HPDE6-E6E7 (cell line): ENCODE measurements around the gene PARD3.
"Not testable (repeated sequence)": the region's sequence is repeated elsewhere in the genome, so short reads cannot be mapped to it uniquely, and the experiment has no call there.

Experiments
- DNase-seq: peaks from one replicate; pipeline ENCODE4 v3.0.0; 2011; ENCODE audit warnings: missing footprints; ENCODE audit errors: extremely low spot score

The PARD3 gene

DNA sequence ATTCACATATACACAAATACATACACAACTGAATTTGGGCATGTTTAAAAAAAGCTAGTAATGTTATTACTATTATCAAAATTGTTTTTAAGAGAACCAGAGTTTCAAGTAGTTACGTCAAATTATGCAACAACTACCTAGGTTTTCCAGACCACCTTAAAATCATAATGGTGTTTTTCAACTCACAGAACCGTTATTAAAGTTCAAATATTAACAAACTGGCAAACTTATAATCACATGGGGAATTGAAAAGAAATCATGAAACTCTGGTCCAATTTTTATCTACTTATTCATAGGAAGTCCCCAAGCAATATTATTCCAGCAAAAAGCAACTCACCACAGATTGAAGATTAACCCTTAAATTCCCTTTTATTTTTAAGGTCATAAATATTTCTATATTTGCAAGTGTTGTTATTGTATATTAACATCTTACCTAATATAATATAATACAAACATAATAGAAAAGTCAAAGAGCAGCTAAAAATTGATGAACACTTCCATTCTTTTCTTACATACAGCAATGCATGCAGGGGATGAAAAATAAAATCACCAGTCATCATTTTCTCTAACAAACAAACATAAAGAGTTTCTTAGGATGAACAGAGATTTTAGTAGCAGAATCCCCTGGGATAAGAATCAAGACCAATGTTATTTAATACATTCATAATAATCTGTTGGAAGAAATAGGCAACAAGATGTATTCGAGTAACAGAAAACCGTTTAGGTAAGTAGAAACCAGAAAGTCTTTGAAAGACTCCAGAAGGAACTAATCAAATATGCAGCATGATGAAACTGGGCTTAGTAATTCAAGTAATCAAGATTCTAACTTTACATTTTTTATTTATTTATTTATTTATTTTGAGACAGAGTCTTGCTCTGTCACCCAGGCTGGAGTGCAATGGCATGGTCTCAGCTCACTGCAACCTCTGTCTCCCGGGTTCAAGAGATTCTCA, 391.1 kb downstream of the PARD3 start:
- no peak for DNase-seq

DNA sequence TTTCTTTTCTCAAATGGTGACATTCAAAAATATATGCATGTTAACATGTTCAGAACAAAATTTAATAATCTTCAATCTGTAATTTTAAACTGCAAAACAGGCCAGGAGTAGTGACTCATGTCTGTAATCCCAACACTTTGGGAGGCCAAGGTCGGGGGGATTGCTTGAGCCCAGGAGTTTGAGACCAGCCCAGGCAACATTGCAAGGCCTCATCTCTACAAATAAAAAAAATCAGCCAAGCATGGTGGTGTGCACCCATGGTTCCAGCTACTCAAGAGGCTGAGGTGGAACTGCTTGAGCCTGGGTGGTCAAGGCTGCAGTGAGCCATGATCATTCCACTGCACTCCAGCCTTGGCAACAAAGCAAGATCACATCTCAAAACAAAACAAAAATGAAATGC, 394.3 kb downstream of the PARD3 start:
- no peak for DNase-seq

DNA sequence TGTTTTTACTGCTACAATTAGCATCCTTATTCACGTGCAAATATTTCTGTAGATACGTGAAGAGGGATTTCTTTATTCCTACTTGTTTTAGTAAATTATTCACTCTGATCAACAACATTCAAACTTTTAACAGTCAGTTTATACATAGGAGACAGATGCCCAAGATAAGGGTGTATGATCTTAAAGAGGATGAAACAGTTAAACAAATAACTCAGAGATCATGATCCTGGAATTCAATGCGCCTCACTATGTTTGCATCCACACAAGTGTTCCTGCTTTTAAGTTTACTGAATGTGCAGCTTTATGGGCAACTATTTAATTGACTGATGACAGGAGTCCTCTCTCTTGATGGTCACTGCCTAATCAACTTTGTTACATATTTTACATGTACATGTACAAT, 394.8 kb downstream of the PARD3 start:
- DNase-seq, result no peak

DNA sequence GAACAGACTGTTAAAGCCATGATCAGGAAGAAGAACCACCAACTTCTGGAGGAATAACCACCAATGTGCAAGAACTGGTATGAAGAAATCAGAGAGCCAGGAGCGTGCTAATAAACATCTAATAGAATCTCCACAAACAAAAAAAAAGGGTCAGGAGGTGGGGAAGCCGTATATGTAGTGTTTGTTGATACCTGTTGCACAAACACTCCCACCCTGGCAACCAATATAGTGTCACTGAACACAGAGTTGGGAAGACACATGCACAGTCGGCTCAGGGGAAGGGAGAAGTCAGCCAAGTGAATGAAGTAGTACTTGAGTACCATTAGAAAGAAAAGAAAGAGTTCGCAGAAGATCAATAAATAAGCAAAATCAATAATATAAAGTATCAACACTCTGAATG, 400.1 kb downstream of the PARD3 start:
- DNase-seq, result no peak

DNA sequence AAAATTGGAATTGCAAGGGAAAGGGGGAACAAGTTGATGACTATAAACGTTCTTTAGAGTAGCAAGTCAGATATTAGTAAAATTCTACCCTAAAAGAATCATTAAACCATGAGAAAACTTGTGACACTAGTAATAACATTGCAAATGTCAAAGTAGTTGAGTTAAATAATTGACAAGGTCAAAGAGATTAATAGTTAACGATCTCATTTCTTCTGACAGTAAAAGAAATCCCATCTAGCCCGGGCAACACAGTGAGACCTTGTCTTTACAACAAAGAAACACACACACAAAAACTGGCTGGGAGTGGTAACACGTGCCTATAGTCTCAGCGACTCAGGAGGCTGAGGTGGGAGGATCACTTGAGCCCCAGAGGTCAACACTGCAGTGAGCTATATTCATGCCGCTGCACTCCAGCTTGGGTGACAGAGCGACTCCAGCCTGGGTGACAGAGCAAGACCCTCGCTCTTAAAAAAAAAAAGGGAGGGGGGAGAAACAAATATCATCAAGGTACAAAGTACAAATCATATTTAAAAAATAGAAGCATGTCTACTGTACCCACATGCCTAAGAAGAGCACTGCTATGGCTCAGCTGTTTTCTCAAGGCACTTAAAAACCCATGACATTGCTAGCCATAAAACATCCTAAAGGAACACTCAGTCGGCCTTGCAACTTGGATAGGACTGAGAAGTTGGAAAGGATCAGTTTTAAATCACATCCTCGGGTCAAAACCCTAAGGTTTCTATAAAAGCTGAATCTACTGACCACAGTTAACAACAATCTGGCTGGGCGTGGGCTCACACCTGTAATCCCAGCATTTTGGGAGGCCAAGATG, 401.1 kb downstream of the PARD3 start:
- no peak for DNase-seq

DNA sequence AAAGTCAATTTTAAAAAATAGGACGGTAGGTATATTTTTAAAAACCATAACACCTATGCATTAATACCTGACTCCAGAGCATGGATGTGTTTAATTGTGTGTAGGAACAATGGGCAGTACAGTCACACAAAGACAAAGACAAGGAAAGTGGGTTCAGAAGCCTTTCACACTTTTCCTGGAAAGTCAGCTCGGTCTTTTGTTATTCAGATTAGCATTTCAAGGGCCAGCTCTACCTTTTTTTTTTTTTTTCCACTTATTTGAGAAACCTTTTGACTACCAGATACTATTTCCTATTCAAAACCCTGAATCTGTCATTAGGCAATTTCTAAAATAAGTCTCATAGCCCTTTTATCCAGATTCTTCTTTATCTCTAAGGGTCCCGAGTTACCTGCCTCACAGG, 401.9 kb downstream of the PARD3 start:
- no peak for DNase-seq

DNA sequence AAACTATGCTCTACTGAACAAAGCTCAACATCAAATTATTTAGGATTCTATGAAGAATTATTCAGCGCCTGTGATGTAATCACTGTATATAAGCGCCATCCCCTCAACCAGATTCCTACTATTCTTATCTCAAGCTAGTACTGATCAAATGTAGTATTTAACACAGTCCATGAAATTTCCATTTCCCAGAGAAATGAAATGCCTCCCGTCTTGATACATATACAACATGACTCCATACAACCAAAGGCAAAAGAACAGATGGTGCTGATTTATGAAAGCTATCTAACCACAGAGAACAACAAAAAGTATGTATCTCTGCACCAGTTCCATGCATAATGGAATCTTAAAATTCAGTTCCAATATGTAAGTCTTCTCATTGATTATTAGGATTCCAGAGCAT, 406.1 kb downstream of the PARD3 start:
- no peak for DNase-seq

DNA sequence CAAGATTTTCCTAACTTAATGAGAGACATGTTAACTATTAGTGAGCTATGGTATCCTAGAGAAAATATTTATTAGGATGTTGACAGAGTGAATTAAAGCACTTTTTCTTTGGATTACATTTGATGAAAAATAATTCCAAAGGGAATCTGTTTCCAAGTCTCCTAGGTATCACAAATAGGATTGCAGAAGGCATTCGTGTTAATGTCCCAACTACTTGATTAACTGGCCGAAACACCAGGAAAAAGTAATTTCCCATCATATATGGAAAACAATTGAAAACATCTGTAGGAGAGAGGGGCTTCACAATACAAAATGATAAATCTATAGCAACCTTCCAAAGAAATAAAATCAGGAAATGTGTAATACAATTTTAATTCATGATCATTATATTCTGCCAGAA, 406.7 kb downstream of the PARD3 start:
- no peak for DNase-seq

DNA sequence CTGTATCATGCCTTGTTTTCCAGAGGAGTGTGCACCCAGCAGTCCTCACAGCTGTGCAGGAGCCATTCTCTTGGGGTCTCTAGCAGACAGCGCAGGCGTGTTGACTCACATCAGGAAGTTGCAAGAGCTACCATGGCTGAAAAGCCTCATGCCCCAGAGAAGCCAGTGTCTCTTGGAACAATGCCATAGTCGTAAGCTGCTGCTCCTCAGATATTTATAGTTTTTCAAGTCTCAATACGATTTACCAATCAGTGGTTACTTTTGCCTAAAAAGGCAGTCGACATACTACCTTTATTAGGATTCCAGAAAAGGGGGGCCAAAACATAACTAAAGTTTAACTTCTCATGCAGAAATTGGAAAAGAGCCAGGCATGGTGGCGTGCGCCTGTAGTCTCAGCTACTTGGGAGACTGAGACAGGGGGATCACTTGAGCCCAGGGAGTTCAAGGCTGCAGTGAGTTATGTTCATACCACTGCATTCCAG, 407.7 kb downstream of the PARD3 start:
- DNase-seq, result no peak

DNA sequence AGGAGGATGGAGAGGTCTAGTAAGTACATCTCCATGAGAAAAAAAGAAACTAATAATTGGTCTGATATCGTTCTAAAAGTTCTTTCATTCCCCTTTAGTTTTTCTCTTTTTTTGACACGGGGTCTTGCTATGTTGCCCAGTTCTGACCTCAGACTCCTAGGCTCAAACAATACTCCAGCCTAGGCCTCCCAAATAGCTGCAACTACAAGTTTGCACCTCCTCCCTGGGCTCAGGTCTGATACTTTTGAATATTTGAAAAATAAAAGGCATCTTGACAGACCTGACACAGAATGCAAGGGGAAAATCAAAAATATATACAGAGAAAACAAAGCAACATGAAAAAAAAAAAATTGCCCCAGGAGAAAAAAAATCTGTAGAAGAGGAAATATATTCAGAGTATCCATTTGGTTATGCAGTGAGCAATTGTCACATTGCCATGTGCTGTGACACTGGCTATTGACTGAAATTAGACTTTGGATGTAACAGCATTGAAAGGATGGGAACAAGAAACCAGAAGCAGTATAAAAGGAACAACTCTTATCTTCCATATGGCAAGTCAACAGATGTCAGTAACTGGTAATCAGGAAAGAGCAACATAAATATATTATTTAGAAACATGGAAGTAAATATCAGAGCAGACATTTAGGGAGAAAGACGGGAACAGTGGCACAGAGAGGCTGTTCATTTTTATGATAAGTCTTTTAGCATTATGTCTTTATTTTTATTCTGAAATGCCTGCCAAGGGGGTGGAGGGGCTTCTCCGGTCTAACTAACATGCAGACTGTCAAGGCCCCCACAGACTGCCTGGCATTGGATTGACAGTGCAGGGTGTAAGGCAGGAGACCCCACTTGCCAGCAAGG, 408.4 kb downstream of the PARD3 start:
- no peak for DNase-seq

DNA sequence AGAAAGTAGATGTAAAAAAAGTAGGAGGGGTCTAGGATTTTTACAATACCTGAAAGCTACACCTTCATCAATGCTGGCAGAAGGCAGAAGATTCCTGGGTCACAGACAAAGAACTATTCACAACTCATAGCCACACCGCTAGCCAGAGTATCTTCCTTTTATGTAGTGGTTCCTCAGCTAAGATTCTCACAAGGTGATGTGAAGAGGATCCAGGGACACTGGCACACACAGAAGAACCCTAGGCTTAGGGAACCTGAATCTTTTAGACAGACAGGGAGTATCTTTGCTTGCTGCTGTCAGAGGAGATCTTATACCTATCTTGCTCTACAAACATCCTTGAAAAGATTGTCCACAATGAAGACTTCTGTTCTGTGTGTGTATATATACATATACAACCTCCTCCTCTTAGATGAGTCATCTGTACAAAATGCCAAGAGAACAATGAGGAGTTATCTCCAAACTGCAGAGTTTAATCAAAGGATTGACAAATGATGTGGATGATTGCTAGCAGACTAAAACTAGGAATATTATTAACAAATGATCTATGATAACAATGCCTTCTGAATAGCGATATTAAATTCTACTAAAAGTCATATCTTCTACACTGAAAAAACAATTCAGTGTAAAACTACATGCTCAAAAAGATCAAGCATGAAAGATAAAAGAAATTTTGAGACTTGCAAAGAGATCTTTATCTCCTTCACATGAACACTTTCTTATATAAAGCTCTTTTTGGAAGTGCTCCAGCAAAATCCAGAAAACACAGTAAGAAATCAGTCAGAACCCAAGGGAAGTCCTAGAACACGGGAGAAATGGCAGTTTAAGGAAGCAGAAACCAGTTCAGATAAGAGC, 409.3 kb downstream of the PARD3 start:
- no peak for DNase-seq

DNA sequence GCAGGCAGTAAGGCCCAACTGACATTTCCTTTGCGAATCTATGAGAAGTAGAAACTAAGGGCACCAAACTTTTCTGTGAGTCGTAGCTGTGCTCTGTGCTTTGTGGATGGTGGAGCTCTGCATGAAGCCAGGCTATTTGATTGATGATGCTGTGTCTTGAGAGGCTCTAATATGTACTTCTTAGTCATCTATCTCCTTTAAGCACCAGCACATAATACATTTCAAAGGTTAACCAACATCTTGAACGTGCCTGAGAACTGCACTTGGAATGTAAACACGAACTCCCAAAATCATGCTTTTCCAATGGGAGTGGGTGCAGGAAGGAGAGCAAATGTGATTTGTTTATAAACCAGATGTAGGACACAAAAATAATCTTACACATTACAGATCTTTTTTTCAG, 411.6 kb downstream of the PARD3 start:
- DNase-seq, result no peak

DNA sequence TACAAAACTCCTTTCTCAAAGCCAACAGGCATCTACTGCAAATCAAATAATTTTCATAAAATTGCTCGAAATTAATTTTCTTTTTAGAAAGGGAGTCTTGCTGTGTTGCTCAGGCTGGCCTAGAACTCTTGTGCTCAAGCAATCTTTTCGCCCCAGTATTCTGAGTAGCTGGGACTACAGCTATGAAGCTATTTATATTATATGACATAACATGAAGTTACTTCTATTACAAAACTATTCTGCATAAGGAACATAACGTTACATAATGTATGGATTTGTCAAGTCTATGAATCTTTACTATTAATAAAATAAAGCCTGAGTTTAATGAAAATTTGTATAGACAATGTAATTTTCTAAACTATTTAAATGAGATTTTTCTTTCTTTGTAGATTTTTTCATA, 415.0 kb downstream of the PARD3 start:
- DNase-seq, result no peak

DNA sequence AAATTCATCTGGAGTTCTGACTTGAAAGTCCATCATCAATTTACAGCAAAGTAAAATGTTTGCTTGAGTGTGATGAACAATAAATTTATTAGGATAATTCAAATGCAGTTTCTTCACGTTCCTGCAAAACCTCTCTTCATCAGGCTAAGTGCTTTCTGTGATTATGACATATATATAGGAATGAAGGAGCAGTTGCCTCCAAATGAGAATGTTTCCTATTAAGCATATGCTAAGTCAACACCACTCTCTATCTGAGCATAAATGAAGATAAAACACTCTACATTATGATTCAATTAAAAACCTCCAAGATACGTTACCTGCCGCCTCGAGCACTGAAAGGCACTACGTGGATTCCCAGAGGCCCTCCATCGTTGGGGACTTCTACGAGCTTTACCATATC, 416.1 kb downstream of the PARD3 start:
- DNase-seq, result no peak

DNA sequence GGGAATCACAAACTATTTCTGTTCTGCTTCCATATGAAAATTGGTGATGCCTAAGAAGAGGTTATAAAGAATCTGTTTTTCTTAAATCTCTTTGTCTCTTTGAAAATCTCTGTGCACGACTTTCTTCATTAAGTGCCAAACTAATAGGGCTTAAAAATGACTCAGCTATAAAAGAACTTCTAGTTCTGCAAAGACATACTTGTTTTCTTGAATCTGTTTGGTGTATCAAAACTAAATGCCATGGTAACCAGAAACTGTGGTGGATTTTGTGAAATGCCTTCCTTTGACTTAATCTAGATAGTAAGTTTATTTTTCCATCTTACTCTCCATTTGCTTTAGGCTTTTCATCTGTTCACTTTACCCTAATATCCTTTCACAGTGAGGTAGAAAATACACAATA, 417.8 kb downstream of the PARD3 start:
- DNase-seq, result no peak

DNA sequence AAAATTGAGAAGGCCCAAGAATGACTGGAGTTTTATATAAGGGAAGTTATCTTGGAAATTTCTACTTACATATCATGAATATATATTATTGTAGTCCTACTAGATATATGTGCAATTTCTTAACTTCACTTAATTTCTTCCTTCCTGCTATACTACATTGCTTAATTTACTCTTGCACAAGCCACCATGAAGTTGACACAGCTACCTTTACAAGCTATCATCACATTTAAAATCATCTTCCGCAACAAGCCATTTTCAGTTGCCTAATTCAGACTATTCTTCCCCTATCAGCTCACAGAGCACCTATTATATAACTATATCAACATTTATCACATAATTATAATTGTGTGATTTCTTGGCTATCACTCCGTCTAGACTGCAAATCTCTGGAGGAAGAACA, 418.4 kb downstream of the PARD3 start:
- no peak for DNase-seq

DNA sequence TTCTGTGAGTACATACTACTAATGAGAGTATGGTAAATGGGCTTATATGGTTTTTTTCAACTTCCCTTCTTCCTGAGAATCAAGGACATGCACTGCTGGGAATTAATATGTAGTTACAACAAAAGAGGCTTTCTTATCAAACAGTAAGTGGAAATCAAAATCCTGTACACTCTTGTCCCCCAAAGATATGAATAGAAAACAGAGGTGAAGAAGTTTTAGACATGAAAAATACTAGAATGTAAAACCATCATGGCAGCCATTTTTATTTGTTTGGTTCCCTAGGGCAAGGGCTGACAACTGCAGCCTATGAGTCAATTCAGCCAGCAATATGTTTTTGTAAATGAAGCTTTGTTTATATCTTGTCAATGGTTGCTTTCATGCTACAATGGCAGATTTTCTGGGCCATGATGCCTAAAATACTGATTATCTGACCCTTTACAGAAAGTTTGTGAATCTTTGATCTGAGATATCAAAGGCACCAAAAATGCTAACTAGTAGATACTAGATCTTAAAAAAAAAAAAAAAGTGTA, 422.4 kb downstream of the PARD3 start:
- DNase-seq, result no peak

DNA sequence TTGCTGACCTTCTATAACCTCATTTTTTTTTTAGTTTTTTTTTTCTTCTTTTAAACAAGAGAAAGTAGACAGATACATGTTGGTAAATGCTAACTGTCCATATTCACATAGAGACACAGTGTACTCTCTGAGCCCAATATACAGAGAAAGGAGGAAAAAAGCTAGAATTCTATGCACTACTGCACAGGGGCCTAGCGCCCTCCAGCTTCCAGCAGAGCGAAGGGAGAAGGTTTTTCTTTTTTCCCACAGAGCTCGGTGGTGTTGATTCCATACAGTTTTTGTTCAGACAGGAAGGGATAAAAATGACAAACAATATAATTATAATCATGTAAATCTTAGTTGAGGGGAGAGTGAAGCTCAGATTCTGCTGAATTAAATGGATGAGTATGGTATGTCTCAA, 423.9 kb downstream of the PARD3 start:
- not testable (repeated sequence) for DNase-seq

DNA sequence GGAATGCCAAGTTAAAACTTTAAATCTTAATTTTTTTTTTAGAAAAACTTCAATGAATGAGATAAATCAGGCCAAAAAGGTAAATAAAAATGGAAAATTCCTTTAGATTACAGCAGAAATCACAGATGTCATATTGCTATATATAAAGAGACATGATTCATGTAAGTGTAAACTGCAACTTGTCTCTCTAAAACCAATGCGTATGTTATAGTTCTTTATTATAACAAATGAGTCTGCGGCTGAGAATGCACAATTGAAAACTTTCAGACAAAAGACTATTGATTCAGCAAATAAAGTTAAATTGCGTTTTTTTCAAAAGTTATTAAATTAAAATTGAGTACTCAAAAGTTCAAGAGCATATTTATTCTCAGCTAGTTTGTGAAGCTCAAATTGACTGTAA, 425.3 kb downstream of the PARD3 start:
- DNase-seq, result no peak

DNA sequence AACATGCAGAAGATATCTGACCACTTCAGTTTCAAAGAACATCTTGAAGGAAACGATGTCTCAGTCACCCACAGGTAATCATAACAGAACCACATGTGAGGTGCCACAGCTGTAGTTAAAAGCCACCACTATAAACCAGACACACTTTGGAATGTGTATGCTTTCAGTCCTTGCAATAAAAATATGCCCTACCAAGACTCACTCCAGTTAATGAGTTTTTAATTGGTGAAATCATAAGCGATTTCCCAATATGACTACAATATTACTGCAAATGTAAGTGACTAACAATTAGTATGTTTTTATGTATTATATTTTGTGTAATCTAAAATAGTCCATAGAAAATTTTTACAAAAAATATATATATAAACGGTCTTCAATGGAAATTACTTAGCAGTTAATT, 428.2 kb downstream of the PARD3 start:
- no peak for DNase-seq

DNA sequence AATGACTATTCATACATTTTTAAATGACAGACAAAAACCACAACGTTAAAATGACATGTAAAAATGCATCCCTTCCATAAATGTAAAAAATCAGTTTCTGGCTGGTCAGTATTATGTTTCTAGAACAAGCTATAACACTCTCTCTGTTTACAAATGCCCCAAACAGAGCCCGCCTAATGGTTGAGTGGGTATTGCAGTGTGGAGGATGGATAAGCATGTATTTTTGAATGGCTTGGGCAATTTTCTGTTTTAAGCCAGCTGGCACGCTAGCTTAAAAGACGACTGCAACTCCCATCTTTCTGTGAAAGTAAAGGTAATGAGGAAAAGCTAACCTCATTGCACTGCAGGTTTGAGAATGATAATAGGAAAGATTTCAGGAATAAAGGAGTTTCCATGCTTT, 430.7 kb downstream of the PARD3 start:
- no peak for DNase-seq
